GM21619 (cell line): Measurements from ENCODE around the gene IL1A.

Source experiments
- ATAC-seq: cut with Tn5 transposase; IDR thresholded peaks from one replicate; pipeline ENCODE4 v1.9.1; 2021; ENCODE audit not compliant: unreplicated experiment

IL1A gene

GRCh38 chr2:112764071-112765044 lies 19.9 kb downstream of the IL1A start, which contains the start of gene CKAP2L:
Gene CKAP2L (minus strand): TSS chr2:112764609. CDS start chr2:112764598, 11 bp downstream.
- ATAC-seq, result peak; percentile 98

GRCh38 chr2:112762276-112762675 lies 22.0 kb downstream of the IL1A start:
- no peak for ATAC-seq

GRCh38 chr2:112760149-112760548 lies 24.1 kb downstream of the IL1A start:
- no peak for ATAC-seq

GRCh38 chr2:112758711-112759110 lies 25.6 kb downstream of the IL1A start:
- ATAC-seq, result no peak

GRCh38 chr2:112757265-112757664 lies 27.0 kb downstream of the IL1A start:
- ATAC-seq, result no peak

GRCh38 chr2:112756207-112756606 lies 28.1 kb downstream of the IL1A start:
- no peak for ATAC-seq

GRCh38 chr2:112755444-112755843 lies 28.8 kb downstream of the IL1A start:
- no peak for ATAC-seq

- no peak for ATAC-seq
Measured at GRCh38 chr2:112754564-112754963, 29.7 kb downstream of the IL1A start.

GRCh38 chr2:112752667-112753066 lies 31.6 kb downstream of the IL1A start:
- no peak for ATAC-seq

- ATAC-seq, result no peak
Measured at GRCh38 chr2:112751451-112752197, 32.7 kb downstream of the IL1A start.

- no peak for ATAC-seq
Measured at GRCh38 chr2:112750560-112750843, 33.8 kb downstream of the IL1A start.

GRCh38 chr2:112749755-112750559 lies 34.3 kb downstream of the IL1A start:
- ATAC-seq, result no peak

- no peak for ATAC-seq
Measured at GRCh38 chr2:112740527-112740926, 43.8 kb downstream of the IL1A start.

- ATAC-seq, result no peak
Measured at GRCh38 chr2:112737542-112738232, 46.6 kb downstream of the IL1A start.

GRCh38 chr2:112733871-112734270 lies 50.4 kb downstream of the IL1A start:
- no peak for ATAC-seq

- ATAC-seq, result no peak
Measured at GRCh38 chr2:112733456-112733855, 50.8 kb downstream of the IL1A start.

- no peak for ATAC-seq
Measured at GRCh38 chr2:112731479-112731878, 52.8 kb downstream of the IL1A start.

- ATAC-seq, result no peak
Measured at GRCh38 chr2:112730791-112731190, 53.5 kb downstream of the IL1A start.

- ATAC-seq, result no peak
Measured at GRCh38 chr2:112730216-112730615, 54.1 kb downstream of the IL1A start.

GRCh38 chr2:112728378-112729175 lies 55.7 kb downstream of the IL1A start:
- ATAC-seq, result no peak
